Left lung (tissue), 10 donors: Measurements from ENCODE around the gene NFE2L3. TPM values are rescaled to one million over a fixed set of nuclear protein-coding genes. Genes with fewer than 3 reads are reported as not detected.

Source experiments
- ATAC-seq: fragments of 200-7000 bp; cut with Tn5 transposase; one replicate; pipeline ENCODE4 v1.9.1; 2020; ENCODE audit warnings: moderate library complexity
- DNase-seq, 4 donors: peaks; one replicate each; pipeline ENCODE4 v3.0.0-alpha.2; 2013 to 2020
- H3K27ac ChIP-seq, 2 donors: fragments of 200-600 bp; sonication (generic) in 1 of 2; one replicate each; pipeline versions ENCODE4 v1.5.0 to v1.8.0; 2020 to 2021
- H3K27me3 ChIP-seq, 2 donors: fragments of 200-600 bp; sonication (generic) in 1 of 2; one replicate each; pipeline versions ENCODE4 v1.5.0 to v1.8.0; 2020 to 2021
- H3K36me3 ChIP-seq, 2 donors: fragments of 200-600 bp; sonication (generic) in 1 of 2; one replicate each; pipeline versions ENCODE4 v1.5.0 to v1.8.0; 2020 to 2021
- H3K4me1 ChIP-seq, 2 donors: fragments of 200-600 bp; one replicate each; pipeline ENCODE4 v1.8.0; 2021
- H3K4me3 ChIP-seq, 2 donors: fragments of 200-600 bp; sonication (generic) in 1 of 2; one replicate each; pipeline versions ENCODE4 v1.5.0 to v1.8.0; 2020 to 2021; ENCODE audit warnings: mild to moderate bottlenecking in 1 of 2
- H3K9me3 ChIP-seq, 2 donors: fragments of 200-600 bp; sonication (generic) in 1 of 2; one replicate each; pipeline versions ENCODE4 v1.5.0 to v1.8.0; 2020 to 2021
- CTCF ChIP-seq, 2 donors: fragments of 200-600 bp; sonication (generic) in 1 of 2; IDR thresholded peaks; one replicate each; pipeline versions ENCODE4 v1.5.0 to v1.8.0; 2021; ENCODE audit warnings: antibody characterized with exemption in 2 of 2
- intact Hi-C, 2 donors: fragments of 100-400 bp; cut with DNase I; formaldehyde crosslinking; loops; one replicate each; pipeline versions ENCODE4 v1.11.2 to v1.14.2; 2022
- polyA plus RNA-seq, 6 donors: library from polyadenylated mRNA; unstranded; fragments of 120-200 nt; gene quantifications; one replicate each; pipeline ENCODE4 v1.2.1, GENCODE V29; 2013; ENCODE audit not compliant: insufficient read length in 6 of 6
- total RNA-seq, 2 donors: library from RNA; stranded (reverse); fragmentation: NEBNext Ultra II Directional; extraction: Animal tissue kit (Norgen Biotek cat#: 25700); gene quantifications; one replicate each; pipeline ENCODE4 v1.2.1, GENCODE V29; 2021
- donor health status: DM: no; HTN: yes; CAD: no.
- donor health status: DM: no; HTN: no; CAD: no.

Gene NFE2L3
- total and polyA plus RNA-seq, 8 donors, result 4.9 to 20.8 (median 19.1) TPM

GRCh38 chr7:26179422-26179821 lies 27.4 kb downstream of the NFE2L3 start:
- Histone ChIP-seq H3K4me1 (peaks cover 0 to 6% of the 10 kb centered on the region in 2 donors), H3K27me3 (no peaks in the 10 kb centered on the region), H3K9me3 (no peaks in the 10 kb centered on the region), H3K4me3 (no peak overlapping the region), H3K36me3 (peaks cover 0 to 2% of the 10 kb centered on the region in 2 donors), H3K27ac (no peak overlapping the region)
- DNase-seq (no peak), ATAC-seq (no peak)
- TF ChIP-seq CTCF (IDR thresholded peaks at IDR 0.05), result no peak
- intact Hi-C loops, result no loop called here

GRCh38 chr7:26179826-26180497 lies 28.0 kb downstream of the NFE2L3 start:
- no peak for TF ChIP-seq CTCF (IDR thresholded peaks at IDR 0.05)
- intact Hi-C loops, result no loop called here
- ATAC-seq (peak; percentile 3), DNase-seq (no peak)
- peaks cover 0 to 6% of the 10 kb centered on the region in 2 donors for H3K4me1 ChIP-seq
- no peak overlapping the region for H3K27ac ChIP-seq
- peaks cover 0 to 7% of the 10 kb centered on the region in 2 donors for H3K36me3 ChIP-seq
- H3K4me3 ChIP-seq, result no peak overlapping the region
- H3K27me3 ChIP-seq, result no peaks in the 10 kb centered on the region
- H3K9me3 ChIP-seq, result no peaks in the 10 kb centered on the region

GRCh38 chr7:26180792-26181198 lies 28.8 kb downstream of the NFE2L3 start:
- DNase-seq, result no peak
- peak; percentile 37 for ATAC-seq
- no peak for TF ChIP-seq CTCF (IDR thresholded peaks at IDR 0.05)
- Histone ChIP-seq H3K27ac (no peak overlapping the region), H3K27me3 (no peaks in the 10 kb centered on the region), H3K9me3 (no peaks in the 10 kb centered on the region), H3K36me3 (peaks cover 0 to 16% of the 10 kb centered on the region in 2 donors), H3K4me1 (peaks cover 0 to 6% of the 10 kb centered on the region in 2 donors), H3K4me3 (no peak overlapping the region)
- intact Hi-C loops, result no loop called here

GRCh38 chr7:26181474-26182227 lies 29.7 kb downstream of the NFE2L3 start:
- Histone ChIP-seq H3K27me3 (no peaks in the 10 kb centered on the region), H3K4me1 (peaks cover 0 to 10% of the 10 kb centered on the region in 2 donors), H3K36me3 (peaks cover 0 to 22% of the 10 kb centered on the region in 2 donors), H3K27ac (no peak overlapping the region), H3K4me3 (no peak overlapping the region), H3K9me3 (no peaks in the 10 kb centered on the region)
- ATAC-seq, result no peak
- TF ChIP-seq CTCF (IDR thresholded peaks at IDR 0.05), result no peak
- DNase-seq, result no peak
- intact Hi-C loops, result no loop called here

- peaks cover 0 to 16% of the 10 kb centered on the region in 2 donors for H3K4me1 ChIP-seq
- no peak for TF ChIP-seq CTCF (IDR thresholded peaks at IDR 0.05)
- ATAC-seq (no peak), DNase-seq (no peak)
- no peaks in the 10 kb centered on the region for H3K9me3 ChIP-seq
- peaks cover 0 to 29% of the 10 kb centered on the region in 2 donors for H3K36me3 ChIP-seq
- no peak overlapping the region for H3K4me3 ChIP-seq
- no peak overlapping the region for H3K27ac ChIP-seq
- H3K27me3 ChIP-seq, result no peaks in the 10 kb centered on the region
- intact Hi-C loops, result no loop called here
Measured at GRCh38 chr7:26182283-26182682, 30.3 kb downstream of the NFE2L3 start.
